Stomach (tissue), 4 donors: Measurements from ENCODE around the gene PIN4.

ENCODE experiments used
- CTCF ChIP-seq, 7 experiments: fragments of 450-650 bp in 4 of 7; fragments of 200-600 bp in 3 of 7; sonication (generic) in 3 of 7; IDR thresholded peaks; one replicate each; pipeline ENCODE4 v1.5.1; 2016 to 2019; ENCODE audit warnings: antibody characterized with exemption in 7 of 7, control low read depth in 2 of 7, mild to moderate bottlenecking in 1 of 7
- EP300 ChIP-seq: sonication (generic); formaldehyde crosslinking; IDR thresholded peaks from one replicate; pipeline ENCODE4 v1.6.1; 2017; ENCODE audit warnings: antibody characterized with exemption

- TF ChIP-seq CTCF (IDR thresholded peaks at IDR 0.05) (no peak), EP300 (no peak)
Measured at GRCh38 chrX:72165551-72165950, 16.0 kb upstream of the PIN4 start.
